Dermis microvascular lymphatic vessel endothelial cell (primary cell): ENCODE results near the gene MESP1. TPM values are rescaled to one million over a fixed set of nuclear protein-coding genes. Genes with fewer than 3 reads are reported as not detected.

ENCODE experiments used
- DNase-seq, 2 donors: peaks; one replicate each; pipeline versions ENCODE4 v3.0.0 to v3.0.0-alpha.2; 2010; ENCODE audit warnings: low read depth in 2 of 2
- total RNA-seq: library from RNA; depleted of rRNA; stranded (reverse); fragments of >200 nt; gene quantifications from 2 replicates; pipeline ENCODE4 v1.2.1, GENCODE V29; 2014

Gene MESP1
- total RNA-seq, 1 donor from 2014 or later: 0.13 TPM

DNA sequence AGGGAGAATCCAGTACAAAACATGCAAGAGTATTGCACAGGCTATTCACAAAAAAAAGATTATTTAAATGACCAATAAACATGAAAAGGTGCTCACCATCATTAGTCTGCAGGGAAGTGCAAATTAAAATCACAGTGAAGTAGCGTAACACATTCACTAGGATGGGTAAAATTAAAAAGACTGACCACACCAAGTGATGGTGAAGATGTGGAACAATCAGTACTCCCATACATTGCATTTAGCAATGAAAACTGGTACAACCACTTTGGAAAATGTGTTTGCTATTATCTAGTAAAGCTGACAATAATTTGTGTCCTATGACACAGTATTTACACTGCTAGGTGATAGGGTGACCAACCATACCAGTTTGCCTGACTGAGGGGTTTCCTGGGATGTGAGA, 26.4 kb downstream of the MESP1 start:
- DNase-seq: no peak

DNA sequence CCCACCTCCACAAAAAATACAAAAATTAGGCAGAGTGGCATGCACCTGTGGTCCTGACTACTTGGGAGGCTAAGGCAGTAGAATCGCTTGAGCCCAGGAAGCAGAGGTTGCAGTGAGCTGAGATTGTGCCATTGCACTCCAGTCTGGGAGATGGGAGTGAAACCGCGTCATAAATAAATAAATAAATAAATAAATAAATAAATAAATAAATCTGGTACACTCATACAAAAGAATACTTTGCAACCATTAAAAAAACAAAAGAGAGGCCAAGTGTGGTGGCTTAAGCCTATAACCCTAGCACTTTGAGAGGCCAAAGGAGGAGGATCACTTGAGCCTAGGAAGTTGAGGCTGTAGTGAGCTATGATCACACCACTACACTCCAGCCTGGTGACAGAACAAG, 28.0 kb downstream of the MESP1 start:
- no peak for DNase-seq

DNA sequence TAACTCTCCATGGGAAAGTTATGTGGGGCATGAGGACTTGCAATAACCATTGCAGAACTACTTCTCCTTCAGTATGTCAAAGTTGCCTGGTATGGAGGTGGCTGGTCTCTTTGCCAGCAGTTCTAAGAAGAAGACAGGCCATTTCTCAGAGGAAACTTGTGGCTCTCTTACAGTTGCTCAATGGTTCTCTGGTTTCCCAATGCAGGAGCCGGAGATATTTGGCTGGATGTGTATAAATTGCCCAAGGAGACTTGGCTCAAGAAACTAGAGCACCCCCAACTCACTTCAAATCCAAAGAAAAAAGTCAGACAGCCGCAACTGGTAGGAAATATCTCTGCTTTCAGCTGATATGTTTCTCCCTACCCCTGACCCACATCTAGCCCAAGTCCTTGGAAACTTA, 36.3 kb downstream of the MESP1 start:
- no peak for DNase-seq

DNA sequence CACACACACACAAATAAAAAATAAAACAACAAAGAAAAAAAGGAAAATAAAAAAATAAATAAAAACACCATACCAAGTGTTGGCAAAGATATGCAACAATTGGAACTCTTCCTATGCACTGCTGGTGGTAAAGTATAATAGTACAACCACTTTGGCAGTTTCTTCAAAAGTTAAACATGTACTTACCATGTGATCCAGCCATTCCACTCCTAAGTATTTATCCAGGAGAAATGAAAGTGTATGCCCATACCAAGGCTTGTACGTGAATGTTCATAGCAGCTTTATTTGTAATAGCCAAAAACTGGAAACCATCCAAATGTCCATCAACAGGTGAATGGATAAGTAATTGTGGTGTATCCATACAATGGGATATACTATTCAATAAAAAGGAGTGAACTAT, 43.5 kb downstream of the MESP1 start:
- DNase-seq: no peak

DNA sequence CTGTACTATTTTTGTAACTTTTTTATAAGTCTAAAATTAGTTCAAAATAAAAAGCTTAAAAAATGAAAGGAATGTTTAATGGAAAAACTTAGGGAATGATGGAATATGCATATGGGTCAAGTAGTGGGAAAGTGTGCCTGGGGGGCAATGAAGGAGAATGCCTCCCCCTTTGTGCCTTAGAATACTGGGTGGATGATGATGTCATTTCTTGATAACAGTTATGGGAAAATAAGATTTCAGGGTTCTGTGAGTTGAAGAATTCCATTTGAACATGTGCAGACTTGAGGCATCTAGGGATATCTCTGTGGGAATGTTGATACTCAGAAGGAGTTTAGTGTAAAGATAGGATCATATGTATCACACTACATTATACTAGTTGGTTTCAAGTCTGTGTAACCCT, 46.6 kb downstream of the MESP1 start:
- no peak for DNase-seq

Other genes starting within 250 kb of the MESP1 start
- 1.5 and 2.7 TPM in 2 replicates for gene TICRR, start 175.8 kb downstream of the MESP1 start, total RNA-seq
- gene KIF7, start 95.8 kb downstream of the MESP1 start, total RNA-seq: 0.64 and 1.0 TPM in 2 replicates
- under 0.01 TPM in 1 of 2 replicates, not detected in the other for gene PLIN1, start 71.9 kb downstream of the MESP1 start, total RNA-seq
- 3.6 and 5.8 TPM in 2 replicates for gene PEX11A, start 60.5 kb downstream of the MESP1 start, total RNA-seq
- gene WDR93, start 60.4 kb downstream of the MESP1 start, total RNA-seq: under 0.01 TPM in 1 of 2 replicates, not detected in the other
- not detected in 2 replicates for gene MESP2, start 25.1 kb upstream of the MESP1 start, total RNA-seq
- gene ANPEP, start 63.6 kb upstream of the MESP1 start, total RNA-seq: 7.1 and 16.1 TPM in 2 replicates
- 40.8 and 42.2 TPM in 2 replicates for gene AP3S2, start 142.7 kb upstream of the MESP1 start, total RNA-seq
- gene ARPIN, start 161.7 kb upstream of the MESP1 start, total RNA-seq: 10.7 and 11.4 TPM in 2 replicates